GM19240 (cell line): ENCODE measurements around the gene HTD2.
"Not testable (repeated sequence)": the region's sequence is repeated elsewhere in the genome, so short reads cannot be mapped to it uniquely, and the experiment has no call there.

Experiments
- DNase-seq: peaks from one replicate; pipeline ENCODE4 v3.0.0; 2011; ENCODE audit warnings: low spot score; ENCODE audit not compliant: insufficient read length

The HTD2 gene

GRCh38 chr3:58305882-58306711 lies at the start of gene HTD2, which contains the start of gene RPP14:
Gene HTD2 (plus strand): TSS chr3:58306520. CDS start chr3:58317614, 11,094 bp downstream.
Gene RPP14 (plus strand): TSS chr3:58306245. CDS start chr3:58310330, 4,085 bp downstream.
- DNase-seq: peak; percentile 83

- DNase-seq: no peak
Observed at GRCh38 chr3:58258392-58259055, 47.8 kb upstream of the HTD2 start.

- no peak for DNase-seq
Observed at GRCh38 chr3:58260261-58260731, 46.0 kb upstream of the HTD2 start.

GRCh38 chr3:58260733-58261132 lies 45.6 kb upstream of the HTD2 start:
- DNase-seq: no peak

DNA sequence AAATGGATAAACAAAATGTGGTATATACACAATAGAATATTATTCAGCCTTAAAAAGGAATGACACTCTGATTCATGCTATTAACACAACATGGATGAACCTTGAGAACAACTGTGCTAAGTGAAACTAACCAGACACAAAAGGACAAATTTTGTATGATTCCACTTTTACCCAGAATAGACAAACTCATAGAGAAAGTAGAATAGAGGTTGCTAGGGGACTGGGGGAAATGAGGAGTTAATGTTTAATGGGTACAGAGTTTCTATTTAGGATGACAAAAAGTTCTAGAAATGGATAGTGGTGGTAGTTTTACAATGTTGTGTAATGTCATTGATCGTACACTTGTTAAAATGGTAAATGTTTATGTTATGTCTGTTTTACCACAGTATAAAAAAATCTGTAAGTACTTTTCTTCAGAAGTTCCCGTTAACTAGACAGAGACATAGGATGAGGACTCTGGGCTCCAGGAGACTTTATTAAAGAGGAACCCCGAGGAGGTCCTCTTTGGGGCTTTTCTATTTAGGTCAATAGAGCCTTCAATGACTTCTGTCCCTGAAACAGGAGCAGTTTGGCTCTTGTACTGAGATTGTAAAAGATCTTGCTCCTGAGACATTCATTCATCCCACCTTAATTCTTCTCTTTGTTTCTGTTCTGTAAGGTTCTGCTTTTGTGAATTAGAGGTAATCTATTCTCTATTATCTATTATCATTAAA lies 44.2 kb upstream of the HTD2 start:
- DNase-seq: no peak

GRCh38 chr3:58266577-58266976 lies 39.7 kb upstream of the HTD2 start:
- no peak for DNase-seq

DNA sequence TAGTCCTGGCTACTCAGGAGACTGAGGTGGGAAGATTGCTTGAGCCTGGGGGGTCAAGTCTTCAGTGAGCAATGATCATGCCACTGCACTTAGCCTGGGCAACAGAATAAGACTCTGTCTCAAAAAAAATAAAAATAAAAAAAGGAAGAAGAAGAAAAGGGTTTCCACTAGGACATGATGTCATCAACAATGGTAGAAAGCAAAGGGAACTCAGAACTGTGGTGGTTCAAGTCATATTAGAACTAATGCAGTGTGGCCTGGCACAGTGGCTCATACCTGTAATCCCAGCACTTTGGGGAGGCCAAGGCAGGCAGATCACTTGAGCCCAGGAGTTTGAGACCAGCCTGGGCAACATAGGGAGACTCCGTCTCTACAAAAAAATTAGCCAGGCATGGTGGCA lies 38.8 kb upstream of the HTD2 start:
- not testable (repeated sequence) for DNase-seq

DNA sequence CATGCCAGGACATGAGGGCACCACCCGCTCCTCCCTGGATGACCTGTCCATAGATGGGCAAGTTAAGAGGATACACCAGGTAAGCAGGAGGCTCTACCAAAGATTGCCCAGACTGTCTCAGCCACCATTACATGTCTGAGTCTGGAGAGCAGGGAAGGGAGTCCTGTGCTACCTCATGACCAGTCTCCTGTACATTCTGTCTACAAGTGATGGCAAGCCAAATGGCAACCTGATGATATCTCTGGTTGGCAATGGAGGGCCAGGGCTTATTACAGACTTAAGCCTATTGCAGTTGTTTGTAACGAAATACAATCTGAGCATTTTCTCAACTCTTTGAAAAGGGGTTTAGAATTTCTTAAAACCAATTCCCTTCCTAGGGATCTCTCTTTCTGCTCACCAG lies 37.0 kb upstream of the HTD2 start:
- DNase-seq: no peak

DNA sequence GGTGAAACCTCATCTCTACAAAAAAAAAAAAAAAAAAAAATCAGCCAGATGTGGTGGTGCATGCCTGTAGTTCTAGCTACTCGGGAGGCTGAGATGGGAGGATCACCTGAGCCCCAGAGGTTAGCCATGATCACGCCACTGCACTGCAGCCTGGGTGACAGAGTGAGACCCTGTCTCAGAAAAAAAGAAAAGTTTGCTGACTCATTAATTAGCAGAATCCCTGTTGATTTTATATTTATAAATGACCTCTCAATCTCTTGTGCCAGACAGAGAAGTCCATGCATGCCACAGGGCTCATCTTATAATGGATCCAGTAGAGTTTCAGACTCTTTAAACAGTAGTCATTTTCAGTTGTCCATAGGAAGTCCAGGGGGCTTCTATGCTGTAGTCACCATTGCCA lies 35.8 kb upstream of the HTD2 start:
- no peak for DNase-seq

- no peak for DNase-seq
Observed at GRCh38 chr3:58271901-58272501, 34.3 kb upstream of the HTD2 start.

GRCh38 chr3:58272891-58273290 lies 33.4 kb upstream of the HTD2 start:
- DNase-seq: no peak

DNA sequence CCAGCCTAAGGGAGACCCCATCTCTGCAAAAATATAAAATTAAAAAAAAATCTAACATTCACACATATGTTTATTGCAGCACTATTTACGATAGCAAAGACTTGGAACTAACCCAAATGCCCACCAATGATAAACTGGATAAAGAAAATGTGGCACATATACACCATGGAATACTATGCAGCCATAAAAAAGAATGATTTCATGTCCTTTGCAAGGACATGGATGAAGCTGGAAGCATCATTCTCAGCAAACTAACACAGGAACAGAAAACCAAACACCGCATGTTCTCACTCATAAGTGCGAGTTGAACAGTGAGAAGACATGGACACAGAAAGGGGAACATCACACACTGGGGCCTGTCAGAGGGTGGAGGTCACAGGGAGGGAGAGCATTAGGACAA lies 33.0 kb upstream of the HTD2 start:
- not testable (repeated sequence) for DNase-seq

DNA sequence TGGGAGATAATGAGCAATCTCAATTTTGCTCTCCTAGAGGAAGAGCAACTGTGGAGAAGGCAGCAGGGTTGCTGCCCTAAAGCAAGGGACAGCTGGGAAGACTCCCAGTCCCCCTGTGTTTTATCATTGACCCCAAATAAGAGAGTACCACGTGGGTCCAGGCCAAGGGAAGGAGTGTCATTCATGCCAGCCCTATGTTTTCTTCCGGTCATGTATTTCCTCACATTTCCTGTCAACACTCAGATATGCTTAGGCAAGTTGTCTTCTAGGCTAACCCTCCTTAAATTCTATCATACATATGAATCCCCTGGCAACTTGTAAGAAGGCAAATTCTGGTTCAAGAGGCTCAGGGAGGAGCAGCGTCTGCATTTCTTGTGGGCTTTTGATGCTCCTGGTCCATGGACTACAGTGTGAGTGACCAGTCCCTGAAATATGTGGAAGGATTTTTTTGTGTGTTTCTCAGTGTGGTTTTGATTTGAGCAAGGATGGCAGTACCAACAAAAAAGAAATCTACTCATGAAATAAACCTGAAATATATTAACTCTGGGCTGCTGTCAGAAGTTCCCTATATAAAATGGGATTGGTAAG lies 32.2 kb upstream of the HTD2 start:
- DNase-seq: no peak

- DNase-seq: no peak
Observed at GRCh38 chr3:58281069-58281468, 25.3 kb upstream of the HTD2 start.

DNA sequence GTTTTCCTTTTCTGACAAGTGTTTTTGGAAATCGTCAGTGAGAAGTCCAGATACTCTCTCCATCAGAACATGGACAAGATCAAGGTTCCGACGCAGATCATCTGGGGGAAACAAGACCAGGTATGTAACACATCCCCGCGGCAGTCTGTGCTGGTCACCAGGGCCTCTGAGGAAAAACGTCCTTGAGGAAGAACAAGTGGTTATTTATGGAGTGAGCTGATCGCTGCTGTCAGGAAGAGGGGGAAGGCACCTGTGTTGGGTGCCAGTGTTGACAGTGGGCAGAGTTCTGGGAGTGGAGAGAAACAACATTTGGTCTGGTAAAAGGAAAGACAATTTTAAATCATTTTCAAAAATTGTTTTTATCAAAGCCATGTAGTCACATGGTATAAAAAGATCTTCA lies 21.0 kb upstream of the HTD2 start:
- no peak for DNase-seq

- DNase-seq: no peak
Observed at GRCh38 chr3:58287354-58287753, 19.0 kb upstream of the HTD2 start.

- DNase-seq: no peak
Observed at GRCh38 chr3:58288011-58288728, 18.1 kb upstream of the HTD2 start.

- DNase-seq: not testable (repeated sequence)
Observed at GRCh38 chr3:58288964-58289613, 17.2 kb upstream of the HTD2 start.

DNA sequence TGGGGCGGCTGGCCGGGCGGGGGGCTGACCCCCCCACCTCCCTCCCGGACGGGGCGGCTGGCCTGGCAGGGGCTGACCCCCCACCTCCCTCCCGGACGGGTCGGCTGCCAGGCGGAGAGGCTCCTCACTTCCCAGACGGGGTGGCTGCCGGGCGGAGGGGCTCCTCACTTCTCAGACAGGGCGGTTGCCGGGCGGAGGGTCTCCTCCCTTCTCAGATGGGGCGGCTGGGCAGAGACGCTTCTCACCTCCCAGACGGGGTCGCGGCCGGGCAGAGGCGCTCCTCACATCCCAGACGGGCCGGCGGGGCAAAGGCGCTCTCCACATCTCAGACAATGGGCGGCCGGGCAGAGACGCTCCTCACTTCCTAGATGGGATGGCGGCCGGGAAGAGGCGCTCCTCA lies 15.9 kb upstream of the HTD2 start:
- not testable (repeated sequence) for DNase-seq
